ENCODE measurements around the gene PDGFC.

PDGFC gene

DNA sequence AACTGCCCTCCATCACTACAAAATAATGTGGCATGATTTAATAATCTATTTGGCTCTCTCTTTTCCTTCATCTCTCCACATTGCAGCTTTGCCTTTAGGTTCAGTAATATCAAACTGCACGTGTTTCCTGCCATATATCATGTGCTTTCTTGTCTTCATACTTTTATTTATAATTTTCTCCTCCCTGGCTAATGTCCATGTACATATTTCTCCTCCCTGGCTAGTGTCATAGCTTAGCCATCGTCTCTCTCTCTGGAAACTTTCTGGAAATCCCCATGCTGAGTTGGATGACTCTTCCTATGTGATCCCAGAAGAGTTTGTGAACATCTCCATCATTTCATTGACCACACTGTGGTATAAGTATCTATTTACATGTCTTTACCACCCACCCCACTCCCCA, 21.3 kb upstream of the PDGFC start:
- Histone ChIP-seq H3K9me3 (ENCODE audit: insufficient read depth, low read length, severe bottlenecking) (no peaks in the 10 kb centered on the region), H3K4me3 (ENCODE audit: low read depth in 1 of 2, low read length in 2 of 2) (no peak overlapping the region)
- no peak for DNase-seq

DNA sequence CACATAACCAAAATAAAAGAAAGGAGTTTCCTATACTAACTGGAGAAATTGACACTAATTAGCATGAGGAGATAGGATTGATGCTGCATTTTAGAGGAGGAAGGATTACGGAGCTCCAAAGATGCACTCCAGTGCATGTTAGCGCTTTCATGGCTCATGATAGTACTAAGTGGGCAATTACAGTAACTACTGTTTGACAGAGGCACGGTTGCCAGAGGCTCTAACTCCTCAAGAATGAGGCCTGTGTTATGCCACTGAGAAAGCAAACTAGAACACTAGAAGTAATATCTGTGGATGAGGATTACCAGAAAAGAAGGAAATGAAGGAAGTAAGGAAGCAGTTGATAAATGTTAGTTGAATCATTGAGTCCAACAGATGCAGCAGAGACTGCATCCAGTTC, 19.6 kb upstream of the PDGFC start:
- no peak for TF ChIP-seq EZH2 (IDR thresholded peaks at IDR 0.05; ENCODE audit: borderline replicate concordance, low read depth, low read length, severe bottlenecking)
- TF ChIP-seq, protein P1, sequence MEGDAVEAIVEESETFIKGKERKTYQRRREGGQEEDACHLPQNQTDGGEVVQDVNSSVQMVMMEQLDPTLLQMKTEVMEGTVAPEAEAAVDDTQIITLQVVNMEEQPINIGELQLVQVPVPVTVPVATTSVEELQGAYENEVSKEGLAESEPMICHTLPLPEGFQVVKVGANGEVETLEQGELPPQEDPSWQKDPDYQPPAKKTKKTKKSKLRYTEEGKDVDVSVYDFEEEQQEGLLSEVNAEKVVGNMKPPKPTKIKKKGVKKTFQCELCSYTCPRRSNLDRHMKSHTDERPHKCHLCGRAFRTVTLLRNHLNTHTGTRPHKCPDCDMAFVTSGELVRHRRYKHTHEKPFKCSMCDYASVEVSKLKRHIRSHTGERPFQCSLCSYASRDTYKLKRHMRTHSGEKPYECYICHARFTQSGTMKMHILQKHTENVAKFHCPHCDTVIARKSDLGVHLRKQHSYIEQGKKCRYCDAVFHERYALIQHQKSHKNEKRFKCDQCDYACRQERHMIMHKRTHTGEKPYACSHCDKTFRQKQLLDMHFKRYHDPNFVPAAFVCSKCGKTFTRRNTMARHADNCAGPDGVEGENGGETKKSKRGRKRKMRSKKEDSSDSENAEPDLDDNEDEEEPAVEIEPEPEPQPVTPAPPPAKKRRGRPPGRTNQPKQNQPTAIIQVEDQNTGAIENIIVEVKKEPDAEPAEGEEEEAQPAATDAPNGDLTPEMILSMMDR (IDR thresholded peaks at IDR 0.05; ENCODE audit: borderline replicate concordance, extremely low read depth, low read length, poor library complexity, severe bottlenecking): no peak
- DNase-seq (no peak), ATAC-seq (ENCODE audit: insufficient read depth, low read depth) (no peak)
- no peaks in the 10 kb centered on the region for H3K79me2 ChIP-seq (ENCODE audit: insufficient read depth, low read length)
- H3K27me3 ChIP-seq (ENCODE audit: insufficient read depth, low read length, poor library complexity): no peaks in the 10 kb centered on the region
- H3K36me3 ChIP-seq (ENCODE audit: insufficient read depth, low read length): no peaks in the 10 kb centered on the region
- no peaks in the 10 kb centered on the region for H3K4me1 ChIP-seq (ENCODE audit: insufficient read depth, low read length)
- H2AFZ ChIP-seq (ENCODE audit: low read depth, low read length): no peak overlapping the region
- no peaks in the 10 kb centered on the region for H4K20me1 ChIP-seq (ENCODE audit: insufficient read depth, low read length)
- H3K27ac ChIP-seq (ENCODE audit: low read length): no peak overlapping the region
- H3K9me3 ChIP-seq (ENCODE audit: insufficient read depth, low read length, severe bottlenecking): no peaks in the 10 kb centered on the region
- no peak overlapping the region for H3K9ac ChIP-seq (ENCODE audit: low read depth, low read length)
- H3K4me3 ChIP-seq (ENCODE audit: low read depth in 1 of 2, low read length in 2 of 2): no peak overlapping the region
- no peak overlapping the region for H3K4me2 ChIP-seq (ENCODE audit: insufficient read depth, low read length)

More for the DNA sequence above, 21.3 kb upstream of the PDGFC start:
- H2AFZ ChIP-seq (ENCODE audit: low read depth, low read length): no peak overlapping the region
- H3K27ac ChIP-seq (ENCODE audit: low read length): no peak overlapping the region
- TF ChIP-seq, protein P1 (IDR thresholded peaks at IDR 0.05; ENCODE audit: borderline replicate concordance, extremely low read depth, low read length, poor library complexity, severe bottlenecking): no peak
- no peak for TF ChIP-seq EZH2 (IDR thresholded peaks at IDR 0.05; ENCODE audit: borderline replicate concordance, low read depth, low read length, severe bottlenecking)
- ATAC-seq (ENCODE audit: insufficient read depth, low read depth): no peak
- no peaks in the 10 kb centered on the region for H4K20me1 ChIP-seq (ENCODE audit: insufficient read depth, low read length)
- no peaks in the 10 kb centered on the region for H3K27me3 ChIP-seq (ENCODE audit: insufficient read depth, low read length, poor library complexity)
- no peak overlapping the region for H3K9ac ChIP-seq (ENCODE audit: low read depth, low read length)
- H3K4me1 ChIP-seq (ENCODE audit: insufficient read depth, low read length): no peaks in the 10 kb centered on the region
- H3K36me3 ChIP-seq (ENCODE audit: insufficient read depth, low read length): no peaks in the 10 kb centered on the region
- no peaks in the 10 kb centered on the region for H3K79me2 ChIP-seq (ENCODE audit: insufficient read depth, low read length)
- H3K4me2 ChIP-seq (ENCODE audit: insufficient read depth, low read length): no peak overlapping the region

DNA sequence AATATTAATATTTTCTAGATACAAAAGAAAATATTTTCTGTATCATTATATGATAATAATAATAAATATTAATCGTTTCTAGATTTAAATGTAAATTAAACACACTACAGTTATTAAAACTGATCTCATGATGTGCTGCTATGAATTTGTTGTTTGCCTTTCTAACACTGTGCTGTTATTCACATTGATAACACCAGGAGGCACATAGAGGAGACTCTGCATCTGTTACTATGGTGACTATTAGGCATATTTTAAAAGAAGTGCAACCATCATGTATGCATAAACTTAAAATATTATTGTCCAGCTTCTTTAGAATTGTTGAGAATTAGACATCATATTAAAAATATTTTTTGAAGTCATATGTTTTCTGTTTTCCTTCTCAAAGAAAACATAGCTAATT, 11.8 kb upstream of the PDGFC start:
- Histone ChIP-seq H3K4me1 (ENCODE audit: insufficient read depth, low read length) (no peaks in the 10 kb centered on the region), H3K79me2 (ENCODE audit: insufficient read depth, low read length) (no peaks in the 10 kb centered on the region), H3K36me3 (ENCODE audit: insufficient read depth, low read length) (no peaks in the 10 kb centered on the region), H3K9ac (ENCODE audit: low read depth, low read length) (no peak overlapping the region), H2AFZ (ENCODE audit: low read depth, low read length) (no peak overlapping the region), H3K9me3 (ENCODE audit: insufficient read depth, low read length, severe bottlenecking) (no peaks in the 10 kb centered on the region), H3K4me3 (ENCODE audit: low read depth in 1 of 2, low read length in 2 of 2) (no peak overlapping the region), H3K27ac (ENCODE audit: low read length) (no peak overlapping the region), H3K4me2 (ENCODE audit: insufficient read depth, low read length) (no peak overlapping the region), H3K27me3 (ENCODE audit: insufficient read depth, low read length, poor library complexity) (no peaks in the 10 kb centered on the region), H4K20me1 (ENCODE audit: insufficient read depth, low read length) (no peaks in the 10 kb centered on the region)
- ATAC-seq (ENCODE audit: insufficient read depth, low read depth) (no peak), DNase-seq (no peak)
- TF ChIP-seq EZH2 (IDR thresholded peaks at IDR 0.05; ENCODE audit: borderline replicate concordance, low read depth, low read length, severe bottlenecking): no peak
- TF ChIP-seq, protein P1 (IDR thresholded peaks at IDR 0.05; ENCODE audit: borderline replicate concordance, extremely low read depth, low read length, poor library complexity, severe bottlenecking): no peak

DNA sequence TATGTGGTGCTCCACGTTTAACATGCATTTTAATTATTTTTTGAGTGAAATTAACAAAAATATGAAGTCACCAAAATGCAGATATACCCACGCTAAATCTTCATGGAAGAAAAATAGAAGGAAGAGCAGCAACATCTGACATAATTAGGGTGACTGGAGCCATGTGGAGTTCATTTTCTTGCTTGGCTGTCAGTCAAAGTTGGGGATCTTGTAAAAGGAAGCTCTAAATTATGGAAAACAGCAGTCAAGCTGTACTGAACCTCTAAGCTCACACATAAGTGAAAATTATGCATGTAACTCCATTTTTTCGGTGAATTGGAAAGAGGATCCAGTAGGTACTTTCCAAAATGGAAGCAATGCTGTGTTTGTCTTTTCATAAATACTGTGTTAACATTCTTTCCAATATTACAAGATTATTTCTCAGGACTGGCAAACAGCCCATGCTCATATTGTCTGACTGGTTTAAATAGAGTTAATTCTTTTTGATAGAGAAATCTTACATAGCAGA, 9.7 kb upstream of the PDGFC start:
- Histone ChIP-seq H2AFZ (ENCODE audit: low read depth, low read length) (no peak overlapping the region), H3K9me3 (ENCODE audit: insufficient read depth, low read length, severe bottlenecking) (no peaks in the 10 kb centered on the region), H3K4me1 (ENCODE audit: insufficient read depth, low read length) (no peaks in the 10 kb centered on the region), H3K27ac (ENCODE audit: low read length) (no peak overlapping the region), H3K4me3 (ENCODE audit: low read depth in 1 of 2, low read length in 2 of 2) (no peak overlapping the region), H4K20me1 (ENCODE audit: insufficient read depth, low read length) (no peaks in the 10 kb centered on the region), H3K4me2 (ENCODE audit: insufficient read depth, low read length) (no peak overlapping the region), H3K36me3 (ENCODE audit: insufficient read depth, low read length) (no peaks in the 10 kb centered on the region), H3K27me3 (ENCODE audit: insufficient read depth, low read length, poor library complexity) (no peaks in the 10 kb centered on the region), H3K9ac (ENCODE audit: low read depth, low read length) (no peak overlapping the region), H3K79me2 (ENCODE audit: insufficient read depth, low read length) (no peaks in the 10 kb centered on the region)
- DNase-seq (no peak), ATAC-seq (ENCODE audit: insufficient read depth, low read depth) (no peak)
- no peak for TF ChIP-seq EZH2 (IDR thresholded peaks at IDR 0.05; ENCODE audit: borderline replicate concordance, low read depth, low read length, severe bottlenecking)
- TF ChIP-seq, protein P1 (IDR thresholded peaks at IDR 0.05; ENCODE audit: borderline replicate concordance, extremely low read depth, low read length, poor library complexity, severe bottlenecking): no peak

Measured in DND-41 (cell line).